Endothelial cell of umbilical vein (primary cell): Measurements from ENCODE around the gene ADAP1.

Experiments used
- CTCF ChIP-seq, 2 donors: IDR thresholded peaks; 1 replicate in 1 of 2; 2 replicates in 1 of 2; pipeline ENCODE4 v1.5.1; 2011; ENCODE audit warnings: low read length in 2 of 2, mild to moderate bottlenecking in 2 of 2, moderate library complexity in 2 of 2, control low read depth in 1 of 2, inconsistent platforms in 1 of 2, low read depth in 1 of 2; ENCODE audit not compliant: insufficient read depth in 1 of 2; ENCODE audit errors: extremely low read depth in 1 of 2
- JUN ChIP-seq: IDR thresholded peaks from 2 replicates; pipeline ENCODE4 v1.6.1; 2011; ENCODE audit warnings: borderline replicate concordance, low read depth; ENCODE audit not compliant: insufficient read length, insufficient read depth
- POLR2A ChIP-seq: IDR thresholded peaks from 2 replicates; pipeline ENCODE4 v1.6.1; 2012; ENCODE audit warnings: low read depth, mild to moderate bottlenecking, control low read depth, low read length

GRCh38 chr7:932651-932975 lies 21.9 kb downstream of the ADAP1 start:
- TF ChIP-seq CTCF (IDR thresholded peaks at IDR 0.05; ENCODE audit: extremely low read depth in 1 of 2, insufficient read depth in 1 of 2, low read depth in 1 of 2, low read length in 2 of 2), result no peak
- TF ChIP-seq JUN, result no peak
- TF ChIP-seq POLR2A, result no peak
